Measurements from ENCODE around the gene HMGN2. TPM values are rescaled to one million over a fixed set of nuclear protein-coding genes. Genes with fewer than 3 reads are reported as not detected.

Gene HMGN2
- total and polyA plus RNA-seq, 2 donors (not counting 1 experiment from before 2014, with no cell fraction given), result 326 to 457 TPM

DNA sequence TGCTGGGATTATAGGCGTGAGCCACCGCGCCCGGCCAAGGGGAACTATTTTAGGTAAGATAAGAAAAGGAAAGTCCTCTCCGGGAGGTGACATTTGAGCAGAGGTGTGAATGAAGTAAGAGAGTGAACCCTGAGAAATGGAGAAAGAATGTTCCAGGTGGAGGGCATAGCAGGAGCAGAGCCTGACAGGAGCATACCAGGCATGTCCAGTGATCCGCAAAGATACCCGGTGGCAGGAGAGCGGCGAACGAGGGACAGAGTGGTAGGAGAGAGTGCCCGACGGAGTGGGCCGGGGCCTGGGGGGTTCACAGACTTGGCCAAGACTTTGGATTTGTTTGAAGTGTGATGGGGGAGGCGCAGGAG lies 49.4 kb downstream of the HMGN2 start:
- DNase-seq (no peak), ATAC-seq (ENCODE audit: low read depth) (no peak)
- Histone ChIP-seq H3K36me3 (replicated peaks in 1 of 2; ENCODE audit: control extremely low read depth in 1 of 2, control insufficient read depth in 1 of 2, extremely low read depth in 1 of 2, insufficient read depth in 2 of 2, low read length in 1 of 2) (no peaks in the 10 kb centered on the region), H3K27me3 (replicated peaks in 1 of 4; ENCODE audit: control extremely low read depth in 1 of 4, control insufficient read depth in 3 of 4, insufficient read depth in 4 of 4, low read length in 3 of 4) (peaks cover 0 to 3% (median 0%) of the 10 kb centered on the region in 4 experiments), H3K79me2 (ENCODE audit: control insufficient read depth, insufficient read depth, low read length) (no peaks in the 10 kb centered on the region), H3K9me3 (ENCODE audit: control extremely low read depth in 1 of 3, control insufficient read depth in 2 of 3, insufficient read depth in 1 of 3, low read length in 2 of 3) (no peaks in the 10 kb centered on the region), H3K4me1 (ENCODE audit: control insufficient read depth in 2 of 2, insufficient read depth in 2 of 2, low read length in 2 of 2) (no peaks in the 10 kb centered on the region), H3K27ac (ENCODE audit: low read length in 2 of 2) (no peak overlapping the region), H4K20me1 (ENCODE audit: control insufficient read depth, insufficient read depth, low read length, poor library complexity, severe bottlenecking) (no peaks in the 10 kb centered on the region), H3K4me3 (ENCODE audit: control extremely low read depth in 1 of 5, extremely low read depth in 1 of 5, insufficient read depth in 1 of 5, low read depth in 2 of 5, low read length in 4 of 5) (no peak overlapping the region), H3K4me2 (replicated peaks; ENCODE audit: low read depth, low read length, poor library complexity, severe bottlenecking) (no peak overlapping the region), H2AFZ (ENCODE audit: insufficient read depth, low read depth, low read length, poor library complexity, severe bottlenecking) (no peak overlapping the region), H3K9ac (ENCODE audit: low read length) (no peak overlapping the region)
- intact Hi-C loops (cut with micrococcal nuclease), result no loop called here
- WGBS (ENCODE audit: insufficient coverage), result 95% methylated on average over 11 of the region's 14 CpGs
- ChIA-PET CTCF (interaction anchor here (1.1 to 1.3 kb wide), 2 partner anchors 22 to 24 kb away, joined by 3 read pairs; no protein-coding TSS in a partner anchor), POLR2A (interaction anchor here (0.9 kb wide), 1 partner anchor 21 kb away, joined by 3 read pairs; no protein-coding TSS in a partner anchor)
- Mint-ChIP-seq H3K27ac (no peak overlapping the region), H3K9me3 (ENCODE audit: insufficient read depth) (no peaks in the 10 kb centered on the region), H3K4me3 (no peak overlapping the region), H3K27me3 (peaks cover 14% of the 10 kb centered on the region), H3K4me1 (no peaks in the 10 kb centered on the region)
- TF ChIP-seq EZH2 (IDR thresholded peaks at IDR 0.05; ENCODE audit: borderline replicate concordance, insufficient read depth, low read depth, low read length, poor library complexity, severe bottlenecking), result no peak
- TF ChIP-seq CTCF (IDR thresholded peaks at IDR 0.05), result no peak

- H3K9ac ChIP-seq (ENCODE audit: low read length), result no peak overlapping the region
- CTCF ChIA-PET, result interaction anchor here (1.1 kb wide), 1 partner anchor 24 kb away, joined by 3 read pairs; no protein-coding TSS in a partner anchor
- H4K20me1 ChIP-seq (ENCODE audit: control insufficient read depth, insufficient read depth, low read length, poor library complexity, severe bottlenecking), result no peaks in the 10 kb centered on the region
- H3K36me3 ChIP-seq (replicated peaks in 1 of 2; ENCODE audit: control extremely low read depth in 1 of 2, control insufficient read depth in 1 of 2, extremely low read depth in 1 of 2, insufficient read depth in 2 of 2, low read length in 1 of 2), result no peaks in the 10 kb centered on the region
- H3K4me1 Mint-ChIP-seq, result no peaks in the 10 kb centered on the region
- no peak overlapping the region for H2AFZ ChIP-seq (ENCODE audit: insufficient read depth, low read depth, low read length, poor library complexity, severe bottlenecking)
- H3K4me1 ChIP-seq (ENCODE audit: control insufficient read depth in 2 of 2, insufficient read depth in 2 of 2, low read length in 2 of 2), result no peaks in the 10 kb centered on the region
- H3K27ac Mint-ChIP-seq, result no peak overlapping the region
- no peak overlapping the region for H3K4me2 ChIP-seq (replicated peaks; ENCODE audit: low read depth, low read length, poor library complexity, severe bottlenecking)
- H3K4me3 Mint-ChIP-seq, result no peak overlapping the region
- no peak overlapping the region for H3K4me3 ChIP-seq (ENCODE audit: control extremely low read depth in 1 of 5, extremely low read depth in 1 of 5, insufficient read depth in 1 of 5, low read depth in 2 of 5, low read length in 4 of 5)
- no peaks in the 10 kb centered on the region for H3K79me2 ChIP-seq (ENCODE audit: control insufficient read depth, insufficient read depth, low read length)
- TF ChIP-seq CTCF (IDR thresholded peaks at IDR 0.05) (no peak), EZH2 (IDR thresholded peaks at IDR 0.05; ENCODE audit: borderline replicate concordance, insufficient read depth, low read depth, low read length, poor library complexity, severe bottlenecking) (no peak)
- DNase-seq (no peak), ATAC-seq (ENCODE audit: low read depth) (no peak)
- peaks cover 0 to 3% (median 0%) of the 10 kb centered on the region in 4 experiments for H3K27me3 ChIP-seq (replicated peaks in 1 of 4; ENCODE audit: control extremely low read depth in 1 of 4, control insufficient read depth in 3 of 4, insufficient read depth in 4 of 4, low read length in 3 of 4)
- intact Hi-C loops (cut with micrococcal nuclease), result no loop called here
- H3K27ac ChIP-seq (ENCODE audit: low read length in 2 of 2), result no peak overlapping the region
- POLR2A ChIA-PET, result interaction anchor here (0.6 to 0.9 kb wide), 2 partner anchors 21 to 347 kb away, joined by 3 read pairs; no protein-coding TSS in a partner anchor
- H3K27me3 Mint-ChIP-seq, result peaks cover 14% of the 10 kb centered on the region
- no peaks in the 10 kb centered on the region for H3K9me3 ChIP-seq (ENCODE audit: control extremely low read depth in 1 of 3, control insufficient read depth in 2 of 3, insufficient read depth in 1 of 3, low read length in 2 of 3)
- no peaks in the 10 kb centered on the region for H3K9me3 Mint-ChIP-seq (ENCODE audit: insufficient read depth)
Observed at GRCh38 chr1:26522073-26522472, 49.8 kb downstream of the HMGN2 start.

Measured in B cell (primary cell).